Loucy (cell line): Measurements from ENCODE around the gene RTN3.

Source experiments
- H2AFZ ChIP-seq: fragments of 200-600 bp; sonication (generic); 2 replicates; pipeline ENCODE4 v1.6.0; 2016; ENCODE audit warnings: antibody characterized with exemption, mild to moderate bottlenecking, low read length, moderate library complexity
- H3F3A ChIP-seq: fragments of 200-600 bp; 2 replicates; pipeline ENCODE4 v1.6.0; 2016; ENCODE audit warnings: antibody characterized with exemption, low read depth, mild to moderate bottlenecking
- H3K27me3 ChIP-seq: fragments of 200-600 bp; sonication (generic); 2 replicates; pipeline ENCODE4 v1.6.1; 2014; ENCODE audit warnings: low read length, mild to moderate bottlenecking; ENCODE audit not compliant: insufficient read depth, poor library complexity, severe bottlenecking
- H3K36me3 ChIP-seq: fragments of 200-600 bp; sonication (generic); 2 replicates; pipeline ENCODE4 v1.6.1; 2016; ENCODE audit warnings: low read length; ENCODE audit not compliant: insufficient read depth
- H3K4me1 ChIP-seq: fragments of 200-600 bp; sonication (generic); 2 replicates; pipeline ENCODE4 v1.5.1; 2014; ENCODE audit warnings: low read length, mild to moderate bottlenecking; ENCODE audit not compliant: insufficient read depth, poor library complexity, severe bottlenecking
- H3K4me2 ChIP-seq: fragments of 200-600 bp; sonication (generic); 2 replicates; pipeline ENCODE4 v1.6.0; 2014; ENCODE audit warnings: antibody characterized with exemption, low read length, low read depth, mild to moderate bottlenecking; ENCODE audit not compliant: poor library complexity, severe bottlenecking
- H3K4me3 ChIP-seq: fragments of 200-600 bp; sonication (generic); 2 replicates; pipeline ENCODE4 v1.5.1; 2014; ENCODE audit warnings: low read length, mild to moderate bottlenecking, mixed read lengths; ENCODE audit not compliant: poor library complexity, severe bottlenecking
- H3K79me2 ChIP-seq: fragments of 200-600 bp; sonication (generic); 2 replicates; pipeline ENCODE4 v1.6.1; 2014; ENCODE audit warnings: low read length; ENCODE audit not compliant: insufficient read depth
- H3K9ac ChIP-seq: fragments of 200-600 bp; sonication (generic); 2 replicates; pipeline ENCODE4 v1.6.0; 2014; ENCODE audit warnings: mild to moderate bottlenecking, low read depth, low read length, moderate library complexity; ENCODE audit not compliant: poor library complexity, severe bottlenecking
- H3K9me2 ChIP-seq: fragments of 200-600 bp; sonication (generic); replicated peaks from 2 replicates; pipeline ENCODE4 v1.6.1; 2016; ENCODE audit warnings: low read depth, low read length, mixed read lengths
- H3K9me3 ChIP-seq: fragments of 200-600 bp; sonication (generic); 2 replicates; pipeline ENCODE4 v1.6.1; 2014; ENCODE audit warnings: mild to moderate bottlenecking, antibody characterized with exemption, low read length, low read depth; ENCODE audit not compliant: insufficient read depth
- H4K20me1 ChIP-seq: fragments of 200-600 bp; sonication (generic); 2 replicates; pipeline ENCODE4 v1.6.0; 2014; ENCODE audit warnings: antibody characterized with exemption, low read length, mild to moderate bottlenecking; ENCODE audit not compliant: insufficient read depth, poor library complexity, severe bottlenecking
- EZH2phosphoT487 ChIP-seq: fragments of 200-600 bp; IDR thresholded peaks from 2 replicates; pipeline ENCODE4 v1.6.1; 2018; ENCODE audit warnings: antibody characterized with exemption, mild to moderate bottlenecking, moderate library complexity, borderline replicate concordance
- TF ChIP-seq, protein P1 (sequence below): fragments of 200-600 bp; sonication (generic); conservative IDR thresholded peaks from 2 replicates; pipeline ENCODE4 v1.5.1; 2014; ENCODE audit warnings: mild to moderate bottlenecking, antibody characterized with exemption, low read length

The RTN3 gene

DNA sequence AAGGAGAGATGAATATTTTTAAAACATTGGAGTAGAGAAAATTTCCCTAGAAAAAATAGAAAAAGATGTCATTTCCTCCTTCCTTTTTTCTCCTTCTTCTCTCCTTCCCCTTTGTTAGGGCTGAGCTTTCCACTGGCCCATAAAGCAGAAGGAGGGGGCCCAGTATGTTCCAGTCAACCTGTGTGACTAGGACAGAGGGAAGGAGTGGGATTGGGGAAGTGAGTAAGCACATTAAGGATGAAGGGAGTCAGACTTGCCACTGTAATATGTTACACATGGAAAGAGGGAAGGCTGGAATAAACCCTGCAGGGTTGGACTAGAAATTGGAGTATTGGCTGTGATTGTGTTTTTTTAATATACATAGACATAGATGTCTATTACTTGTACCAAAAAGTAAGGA is 111.9 kb downstream of the RTN3 start:
- Histone ChIP-seq H3K9me3 (no peaks in the 10 kb centered on the region), H3K4me2 (no peak overlapping the region), H3K79me2 (no peaks in the 10 kb centered on the region), H3K4me1 (no peaks in the 10 kb centered on the region), H3K4me3 (no peak overlapping the region), H3K9me2 (no peaks in the 10 kb centered on the region), H3F3A (no peaks in the 10 kb centered on the region), H4K20me1 (no peaks in the 10 kb centered on the region), H3K9ac (no peak overlapping the region), H3K27me3 (no peaks in the 10 kb centered on the region), H3K36me3 (no peaks in the 10 kb centered on the region), H2AFZ (no peak overlapping the region)
- TF ChIP-seq, protein P1, sequence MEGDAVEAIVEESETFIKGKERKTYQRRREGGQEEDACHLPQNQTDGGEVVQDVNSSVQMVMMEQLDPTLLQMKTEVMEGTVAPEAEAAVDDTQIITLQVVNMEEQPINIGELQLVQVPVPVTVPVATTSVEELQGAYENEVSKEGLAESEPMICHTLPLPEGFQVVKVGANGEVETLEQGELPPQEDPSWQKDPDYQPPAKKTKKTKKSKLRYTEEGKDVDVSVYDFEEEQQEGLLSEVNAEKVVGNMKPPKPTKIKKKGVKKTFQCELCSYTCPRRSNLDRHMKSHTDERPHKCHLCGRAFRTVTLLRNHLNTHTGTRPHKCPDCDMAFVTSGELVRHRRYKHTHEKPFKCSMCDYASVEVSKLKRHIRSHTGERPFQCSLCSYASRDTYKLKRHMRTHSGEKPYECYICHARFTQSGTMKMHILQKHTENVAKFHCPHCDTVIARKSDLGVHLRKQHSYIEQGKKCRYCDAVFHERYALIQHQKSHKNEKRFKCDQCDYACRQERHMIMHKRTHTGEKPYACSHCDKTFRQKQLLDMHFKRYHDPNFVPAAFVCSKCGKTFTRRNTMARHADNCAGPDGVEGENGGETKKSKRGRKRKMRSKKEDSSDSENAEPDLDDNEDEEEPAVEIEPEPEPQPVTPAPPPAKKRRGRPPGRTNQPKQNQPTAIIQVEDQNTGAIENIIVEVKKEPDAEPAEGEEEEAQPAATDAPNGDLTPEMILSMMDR = no peak
- TF ChIP-seq EZH2phosphoT487 = no peak

DNA sequence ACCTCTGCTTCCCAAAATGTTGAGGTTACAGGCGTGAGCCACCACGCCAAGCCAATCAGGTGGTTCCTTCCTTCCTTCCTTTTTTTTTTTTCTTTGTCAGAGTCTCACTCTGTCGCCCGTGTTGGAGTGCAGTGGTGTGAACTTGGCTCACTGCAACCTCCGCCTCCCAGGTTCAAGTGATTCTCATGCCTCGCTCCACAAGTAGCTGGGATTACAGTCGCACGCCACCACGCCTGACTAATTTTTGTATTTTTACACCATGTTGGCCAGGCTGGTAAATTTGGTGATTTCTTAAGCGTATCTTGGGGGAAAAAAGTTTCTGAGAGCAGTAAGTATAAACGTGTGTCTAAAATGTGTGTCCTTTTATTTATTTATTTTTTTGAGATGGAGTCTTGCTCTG is 113.8 kb downstream of the RTN3 start:
- Histone ChIP-seq H2AFZ (no peak overlapping the region), H4K20me1 (no peaks in the 10 kb centered on the region), H3K4me3 (no peak overlapping the region), H3K36me3 (no peaks in the 10 kb centered on the region), H3K9me3 (no peaks in the 10 kb centered on the region), H3K4me2 (no peak overlapping the region), H3K4me1 (no peaks in the 10 kb centered on the region), H3F3A (no peaks in the 10 kb centered on the region), H3K79me2 (no peaks in the 10 kb centered on the region), H3K27me3 (no peaks in the 10 kb centered on the region), H3K9ac (no peak overlapping the region), H3K9me2 (no peaks in the 10 kb centered on the region)
- TF ChIP-seq EZH2phosphoT487 = no peak

DNA sequence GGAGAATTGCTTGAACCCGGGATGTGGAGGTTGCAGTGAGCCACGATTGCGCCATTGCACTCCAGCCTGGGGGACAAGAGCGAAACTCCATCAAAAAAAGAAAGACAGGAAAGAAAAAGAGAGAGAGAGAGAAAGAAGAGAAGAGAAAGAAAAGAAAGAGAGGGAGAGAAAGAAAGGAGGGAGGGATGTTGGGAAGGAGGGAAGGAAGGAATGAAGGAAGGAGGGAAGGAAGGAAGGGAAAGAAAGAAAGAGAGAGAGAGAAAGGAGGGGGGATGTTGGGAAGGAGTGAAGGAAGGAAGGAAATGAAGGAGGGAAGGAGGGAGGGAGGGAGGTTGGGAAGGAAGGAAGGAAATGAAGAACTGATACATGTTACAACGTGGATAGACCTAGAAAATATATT is 119.6 kb downstream of the RTN3 start:
- Histone ChIP-seq H3K79me2 (no peaks in the 10 kb centered on the region), H3K36me3 (no peaks in the 10 kb centered on the region), H3K9me3 (no peaks in the 10 kb centered on the region), H2AFZ (no peak overlapping the region), H3K4me2 (no peak overlapping the region), H3K9me2 (no peaks in the 10 kb centered on the region), H3F3A (no peaks in the 10 kb centered on the region), H4K20me1 (no peaks in the 10 kb centered on the region), H3K4me3 (no peak overlapping the region), H3K9ac (no peak overlapping the region), H3K4me1 (no peaks in the 10 kb centered on the region), H3K27me3 (no peaks in the 10 kb centered on the region)
- TF ChIP-seq, protein P1 = no peak
- no peak for TF ChIP-seq EZH2phosphoT487

DNA sequence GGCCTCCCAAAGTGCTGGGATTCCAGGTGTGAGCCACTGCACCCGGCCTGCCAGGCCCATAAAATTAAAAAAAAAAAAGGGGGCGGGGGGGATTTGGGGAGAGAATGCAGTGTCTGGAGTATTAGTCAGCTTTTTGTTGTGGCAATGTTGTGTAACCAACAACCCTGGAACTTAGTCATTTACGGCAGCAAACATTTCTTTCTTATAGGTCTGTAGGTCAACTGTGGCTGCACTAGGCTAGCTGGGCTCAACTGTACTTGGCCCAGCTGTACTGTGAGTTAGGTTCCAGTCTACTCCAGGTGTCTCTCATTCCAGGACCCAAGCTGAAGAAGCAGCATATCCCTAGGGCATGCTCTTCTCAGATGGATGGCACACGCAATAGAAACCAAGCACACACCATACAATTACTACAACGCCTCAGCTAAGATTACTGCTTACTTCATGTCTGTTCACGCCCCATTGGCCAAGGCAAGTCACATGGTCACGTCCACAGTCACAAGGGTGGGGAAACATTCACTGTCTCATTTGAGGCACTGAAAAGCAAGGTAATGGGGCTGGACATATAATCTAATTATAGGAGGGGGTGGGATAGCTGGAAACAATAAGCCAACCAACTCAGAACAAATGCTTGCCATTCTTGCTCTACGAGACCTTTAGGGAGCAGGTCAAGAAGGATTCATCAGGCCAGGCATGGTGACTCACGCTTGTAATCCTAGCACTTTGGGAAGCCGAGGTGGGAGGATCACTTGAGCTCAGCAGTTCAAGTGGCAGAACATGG is 121.5 kb downstream of the RTN3 start:
- Histone ChIP-seq H4K20me1 (no peaks in the 10 kb centered on the region), H3K9ac (no peak overlapping the region), H3F3A (no peaks in the 10 kb centered on the region), H3K9me3 (no peaks in the 10 kb centered on the region), H3K79me2 (no peaks in the 10 kb centered on the region), H2AFZ (no peak overlapping the region), H3K4me2 (no peak overlapping the region), H3K4me1 (no peaks in the 10 kb centered on the region), H3K4me3 (no peak overlapping the region), H3K9me2 (no peaks in the 10 kb centered on the region), H3K36me3 (no peaks in the 10 kb centered on the region), H3K27me3 (no peaks in the 10 kb centered on the region)
- TF ChIP-seq, protein P1 = no peak
- TF ChIP-seq EZH2phosphoT487 = no peak
